Skeletal muscle satellite cell (primary cell): ENCODE data around the gene SNX21.
"Not testable (repeated sequence)": the region's sequence is repeated elsewhere in the genome, so short reads cannot be mapped to it uniquely, and the experiment has no call there.

Source experiments
- H3K27me3 ChIP-seq: 2 replicates; pipeline ENCODE4 v1.7.0; 2013; ENCODE audit warnings: low read length; ENCODE audit not compliant: control insufficient read depth, insufficient read depth
- H3K36me3 ChIP-seq: 2 replicates; pipeline ENCODE4 v1.7.0; 2013; ENCODE audit warnings: mild to moderate bottlenecking, control low read depth, low read length; ENCODE audit not compliant: insufficient read depth
- H3K4me1 ChIP-seq: 2 replicates; pipeline ENCODE4 v1.7.0; 2013; ENCODE audit warnings: low read length; ENCODE audit not compliant: control insufficient read depth, insufficient read depth
- H3K4me2 ChIP-seq: 2 replicates; pipeline ENCODE4 v1.7.0; 2013; ENCODE audit warnings: mild to moderate bottlenecking, low read length
- H3K4me3 ChIP-seq: 2 replicates; pipeline ENCODE4 v1.7.0; 2013; ENCODE audit warnings: low read length
- H3K9ac ChIP-seq: 2 replicates; pipeline ENCODE4 v1.7.0; 2013; ENCODE audit warnings: mild to moderate bottlenecking, low read depth, low read length, moderate library complexity
- H3K9me3 ChIP-seq: replicated peaks from 2 replicates; pipeline ENCODE4 v1.7.0; 2013; ENCODE audit warnings: mild to moderate bottlenecking, control low read depth, low read length

The SNX21 gene

DNA sequence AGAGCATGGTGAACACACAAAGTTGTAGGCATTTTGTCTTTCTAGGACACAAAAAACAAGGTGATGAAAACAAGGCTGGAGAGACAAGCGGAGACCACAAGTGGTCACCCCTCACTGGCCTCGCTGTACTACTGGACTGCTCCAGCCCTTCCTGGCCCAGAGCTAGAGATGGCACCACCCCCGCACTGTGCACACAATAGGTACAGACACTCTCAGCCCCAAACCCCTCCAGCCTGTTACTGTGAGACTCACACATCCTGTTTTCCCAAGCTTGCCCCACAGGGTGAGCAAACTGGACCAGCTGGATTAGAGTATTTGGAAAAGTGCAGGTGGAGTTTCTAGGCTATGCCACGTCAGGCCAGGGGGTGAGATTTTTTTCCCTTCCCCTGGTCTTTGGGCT is 39.0 kb downstream of the SNX21 start:
- no peaks in the 10 kb centered on the region for H3K27me3 ChIP-seq
- peaks cover 7% of the 10 kb centered on the region for H3K4me1 ChIP-seq
- H3K9ac ChIP-seq = no peak overlapping the region

DNA sequence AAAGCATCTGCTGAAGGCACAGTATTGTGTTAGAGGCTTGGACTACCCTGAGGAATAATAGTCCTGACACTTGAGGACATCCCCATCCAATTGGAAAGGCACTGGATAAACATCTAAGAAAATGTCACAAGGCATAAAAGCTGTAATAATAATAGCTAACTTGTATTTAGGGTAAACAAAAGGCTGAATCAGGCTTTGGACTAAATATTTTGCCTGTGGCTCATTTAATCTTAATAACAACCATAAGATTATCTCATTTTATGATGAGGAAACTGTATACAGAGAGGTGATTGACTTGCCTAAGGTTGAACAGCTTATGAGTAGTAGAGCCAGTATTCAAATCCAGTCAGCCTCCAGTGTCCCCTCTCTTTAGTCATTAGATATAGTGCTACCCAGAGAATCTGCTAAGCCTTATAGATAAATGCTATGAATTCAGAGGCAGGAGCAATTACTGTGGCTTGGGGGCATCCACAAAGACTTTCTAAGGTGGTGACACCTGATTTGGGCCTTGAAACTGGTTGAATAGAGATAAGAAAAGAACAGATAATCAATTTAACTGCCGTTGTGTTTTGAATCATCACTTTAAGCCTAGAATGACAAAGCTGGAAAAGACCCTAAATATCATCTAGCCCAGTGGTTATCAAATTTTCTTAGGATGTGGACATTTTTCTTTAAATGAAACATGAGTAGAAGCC is 40.0 kb downstream of the SNX21 start:
- Histone ChIP-seq H3K9me3 (no peaks in the 10 kb centered on the region), H3K9ac (no peak overlapping the region), H3K4me3 (no peak overlapping the region), H3K36me3 (peaks cover 14% of the 10 kb centered on the region), H3K27me3 (no peaks in the 10 kb centered on the region), H3K4me2 (no peak overlapping the region), H3K4me1 (no peaks in the 10 kb centered on the region)

More for the DNA sequence above, 39.0 kb downstream of the SNX21 start:
- no peaks in the 10 kb centered on the region for H3K9me3 ChIP-seq
- no peak overlapping the region for H3K4me3 ChIP-seq
- H3K4me2 ChIP-seq = no peak overlapping the region
- peaks cover 8% of the 10 kb centered on the region for H3K36me3 ChIP-seq

DNA sequence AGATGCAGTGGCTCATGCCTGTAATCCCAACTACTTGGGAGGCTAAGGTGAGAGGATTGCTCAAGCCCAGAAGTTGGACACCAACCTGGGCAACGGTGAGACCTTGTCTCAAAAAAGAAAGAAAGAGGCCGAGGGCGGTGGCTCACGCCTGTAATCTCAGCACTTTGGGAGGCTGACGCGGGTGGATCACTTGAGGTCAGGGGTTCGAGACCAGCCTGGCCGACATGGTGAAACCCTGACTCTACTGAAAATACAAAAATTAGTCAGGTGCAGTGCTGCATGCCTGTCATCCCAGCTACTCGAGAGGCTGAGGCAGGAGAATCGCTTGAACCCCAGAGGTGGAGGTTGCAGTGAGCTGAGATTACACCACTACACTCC is 40.5 kb downstream of the SNX21 start:
- not testable (repeated sequence) for H3K4me3 ChIP-seq, H3K4me1 ChIP-seq, H3K9me3 ChIP-seq, H3K4me2 ChIP-seq, H3K9ac ChIP-seq, H3K27me3 ChIP-seq
- peaks cover 14% of the 10 kb centered on the region for H3K36me3 ChIP-seq

DNA sequence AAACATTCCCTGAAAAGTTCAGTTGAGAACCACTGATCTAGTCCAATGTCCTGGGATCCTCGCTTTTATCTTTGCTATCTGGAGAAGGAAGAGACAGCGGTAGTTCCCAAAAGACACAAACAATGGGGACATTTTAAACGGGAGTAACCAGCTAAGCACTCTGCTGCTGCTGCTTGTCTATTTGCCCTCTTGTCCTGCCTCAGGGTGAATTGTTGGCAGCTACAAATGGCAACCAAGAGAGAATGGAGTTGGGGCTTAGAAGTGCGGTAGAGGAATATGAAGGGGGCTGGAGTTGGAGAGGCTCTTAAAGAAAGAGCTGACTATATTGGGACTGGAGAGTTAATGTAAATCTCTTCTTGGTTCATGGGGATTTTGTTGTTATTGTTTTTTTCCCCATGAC is 41.0 kb downstream of the SNX21 start:
- no peaks in the 10 kb centered on the region for H3K9me3 ChIP-seq
- H3K4me1 ChIP-seq = no peaks in the 10 kb centered on the region
- H3K4me2 ChIP-seq = no peak overlapping the region
- H3K4me3 ChIP-seq = no peak overlapping the region
- H3K9ac ChIP-seq = no peak overlapping the region
- peaks cover 14% of the 10 kb centered on the region for H3K36me3 ChIP-seq
- no peaks in the 10 kb centered on the region for H3K27me3 ChIP-seq

DNA sequence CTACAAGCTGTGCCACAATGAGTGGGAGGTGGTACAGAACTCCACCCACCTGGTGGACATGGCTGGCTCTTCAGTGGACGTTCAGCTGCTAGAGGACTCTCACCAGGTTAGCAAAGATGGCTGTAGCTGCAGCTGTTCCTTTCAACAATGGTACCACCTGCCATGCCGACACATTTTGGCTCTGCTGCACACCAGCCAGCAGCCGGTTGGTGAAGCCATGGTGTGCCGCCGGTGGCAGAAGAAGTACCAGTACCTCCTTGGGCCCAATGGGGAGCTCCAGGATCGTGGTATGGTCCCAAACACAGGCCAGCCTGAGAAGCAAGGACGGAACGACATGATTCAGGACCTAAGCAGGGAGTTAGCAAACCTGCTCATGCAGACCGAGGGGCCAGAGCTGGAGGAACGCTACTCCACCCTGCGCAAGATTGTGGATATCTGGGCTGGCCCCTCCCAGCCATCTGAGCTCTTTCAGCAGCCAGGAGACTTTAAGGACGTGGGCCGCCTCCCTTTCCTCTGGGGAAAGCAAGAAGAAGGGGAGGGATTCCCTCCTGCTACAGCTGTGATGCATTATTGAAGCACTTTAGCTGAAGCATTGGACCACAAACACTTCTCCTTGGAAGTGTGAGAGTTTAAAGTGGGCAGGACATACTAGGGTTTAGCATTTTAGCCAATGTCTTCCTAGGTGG is 44.6 kb downstream of the SNX21 start:
- peaks cover 22% of the 10 kb centered on the region for H3K36me3 ChIP-seq
- no peak overlapping the region for H3K4me2 ChIP-seq
- no peaks in the 10 kb centered on the region for H3K9me3 ChIP-seq
- no peak overlapping the region for H3K4me3 ChIP-seq
- H3K27me3 ChIP-seq = no peaks in the 10 kb centered on the region
- peaks cover 3% of the 10 kb centered on the region for H3K4me1 ChIP-seq
- H3K9ac ChIP-seq = no peak overlapping the region

DNA sequence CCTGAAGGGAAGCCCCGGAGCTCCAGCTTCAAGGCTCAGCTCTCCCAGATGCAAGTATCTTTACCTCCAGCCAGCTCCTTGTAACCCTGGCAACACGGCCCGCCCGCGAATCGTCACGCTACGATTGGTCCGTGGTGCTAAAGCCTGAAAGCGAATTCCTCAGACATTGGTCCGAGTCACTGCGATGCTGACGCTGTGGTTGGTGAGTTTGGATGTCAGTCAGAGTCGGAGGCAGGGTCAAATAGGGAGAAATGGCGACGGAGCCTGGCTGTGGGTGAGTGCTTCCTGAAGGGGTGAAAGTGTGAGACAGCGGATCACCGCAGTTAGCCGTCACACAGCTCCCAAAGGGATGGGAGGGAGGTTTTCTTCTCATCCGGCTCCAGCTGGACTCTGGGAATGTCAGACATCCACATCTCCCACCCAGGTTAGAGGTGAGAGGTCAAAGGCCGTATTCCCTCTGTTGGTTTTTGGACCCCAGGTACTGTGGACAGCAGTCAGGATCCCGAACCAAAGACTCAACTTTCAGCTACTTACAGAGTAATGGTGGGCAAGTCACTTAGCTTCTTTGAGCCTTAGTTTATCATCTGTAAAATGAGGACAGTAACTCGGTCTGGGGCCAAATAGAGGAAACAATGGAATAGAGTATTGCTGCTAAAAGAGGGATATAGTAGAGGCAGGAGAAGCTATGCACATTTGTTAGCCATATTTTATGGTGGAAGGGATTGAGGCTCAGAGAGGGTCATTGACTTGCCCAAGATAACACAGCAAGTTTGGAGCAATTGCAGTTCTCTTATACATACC is 47.6 kb downstream of the SNX21 start, which contains the start of gene ZSWIM1:
ZSWIM1 (plus strand) TSS at position 240 of the 801 bp plus-strand sequence. CDS start 1,366 bp downstream, outside the sequence.
- Histone ChIP-seq H3K27me3 (no peaks in the 10 kb centered on the region), H3K9me3 (no peaks in the 10 kb centered on the region), H3K9ac (peak within 1 kb of the TSS; percentile 94), H3K4me1 (peaks cover 12% of the 10 kb centered on the region), H3K36me3 (peaks cover 31% of the 10 kb centered on the region), H3K4me3 (peak within 1 kb of the TSS; percentile 91), H3K4me2 (peak within 1 kb of the TSS; percentile 97)

DNA sequence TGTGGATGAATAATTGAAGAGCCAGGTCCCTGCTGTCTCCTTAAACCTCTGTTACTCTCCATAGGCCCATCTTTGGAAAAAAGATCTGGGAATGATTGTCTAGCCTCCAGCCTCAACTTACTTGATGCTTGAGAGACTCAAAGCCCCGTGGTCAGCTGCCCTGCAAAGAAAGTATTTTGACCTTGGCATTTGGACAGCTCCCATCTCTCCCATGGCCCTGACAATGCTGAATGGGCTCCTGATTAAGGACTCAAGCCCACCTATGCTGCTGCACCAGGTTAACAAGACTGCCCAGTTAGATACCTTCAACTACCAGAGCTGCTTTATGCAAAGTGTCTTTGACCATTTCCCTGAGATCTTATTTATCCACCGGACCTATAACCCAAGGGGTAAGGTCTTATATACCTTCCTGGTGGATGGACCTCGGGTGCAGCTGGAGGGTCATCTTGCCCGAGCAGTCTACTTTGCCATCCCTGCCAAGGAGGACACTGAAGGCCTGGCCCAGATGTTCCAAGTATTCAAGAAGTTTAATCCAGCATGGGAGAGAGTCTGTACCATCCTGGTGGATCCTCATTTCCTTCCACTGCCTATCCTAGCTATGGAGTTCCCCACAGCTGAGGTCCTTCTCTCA is 49.0 kb downstream of the SNX21 start:
- Histone ChIP-seq H3K36me3 (peaks cover 29% of the 10 kb centered on the region), H3K27me3 (no peaks in the 10 kb centered on the region), H3K4me2 (no peak overlapping the region), H3K9me3 (no peaks in the 10 kb centered on the region), H3K9ac (no peak overlapping the region), H3K4me3 (no peak overlapping the region), H3K4me1 (peaks cover 12% of the 10 kb centered on the region)

DNA sequence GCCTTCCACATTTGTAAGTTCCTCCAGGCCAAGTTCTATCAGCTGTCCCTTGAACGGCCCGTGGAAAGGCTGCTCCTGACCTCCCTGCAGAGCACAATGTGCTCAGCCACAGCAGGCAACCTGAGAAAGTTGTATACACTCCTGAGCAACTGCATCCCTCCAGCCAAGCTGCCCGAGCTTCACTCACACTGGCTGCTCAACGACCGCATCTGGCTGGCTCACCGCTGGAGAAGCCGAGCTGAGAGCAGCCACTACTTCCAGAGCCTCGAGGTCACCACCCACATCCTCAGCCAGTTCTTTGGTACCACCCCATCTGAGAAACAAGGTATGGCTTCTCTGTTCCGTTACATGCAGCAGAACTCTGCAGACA is 49.5 kb downstream of the SNX21 start:
- H3K27me3 ChIP-seq = no peaks in the 10 kb centered on the region
- H3K4me1 ChIP-seq = peaks cover 12% of the 10 kb centered on the region

DNA sequence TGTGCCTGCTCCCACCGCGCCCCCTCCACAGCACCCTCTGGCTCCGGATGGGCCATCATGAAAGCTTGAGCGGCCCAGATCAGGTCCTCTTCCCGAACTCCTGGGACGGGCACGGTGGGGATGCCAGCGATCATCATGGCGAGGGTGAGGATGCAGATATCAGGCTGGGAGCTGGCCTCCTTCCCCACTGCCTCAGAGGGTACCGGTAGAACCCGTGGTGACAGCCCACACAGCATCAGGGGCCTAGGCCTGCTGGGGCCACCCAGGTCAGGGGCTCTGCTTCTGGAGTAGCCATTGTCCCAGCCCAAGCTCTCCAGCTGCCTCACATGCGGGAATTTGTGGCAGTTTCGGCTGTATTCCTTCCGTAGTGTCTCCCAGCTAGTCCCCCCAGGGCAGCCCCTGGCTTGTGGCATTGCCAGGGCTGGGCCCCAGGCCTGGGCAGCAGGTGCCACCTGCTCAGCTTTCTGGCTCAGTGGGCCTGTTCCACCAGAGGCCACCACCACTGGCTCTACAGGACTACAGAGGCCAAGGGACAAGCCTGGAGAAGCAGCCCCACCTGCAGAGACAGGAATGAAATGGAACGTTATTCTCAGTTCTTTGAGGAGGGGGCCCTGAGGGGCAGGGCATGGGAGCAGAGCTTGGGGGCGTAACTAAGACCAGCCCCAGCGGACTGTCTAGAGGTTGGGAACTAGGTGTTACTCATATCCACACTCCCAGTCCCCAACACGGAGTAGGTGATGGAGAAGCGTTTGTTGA is 53.2 kb downstream of the SNX21 start:
- no peak overlapping the region for H3K4me2 ChIP-seq
- H3K36me3 ChIP-seq = peaks cover 22% of the 10 kb centered on the region
- H3K27me3 ChIP-seq = no peaks in the 10 kb centered on the region
- H3K9ac ChIP-seq = no peak overlapping the region
- peaks cover 24% of the 10 kb centered on the region for H3K4me1 ChIP-seq
- no peaks in the 10 kb centered on the region for H3K9me3 ChIP-seq
- H3K4me3 ChIP-seq = no peak overlapping the region

More for the DNA sequence above, 49.5 kb downstream of the SNX21 start:
- Histone ChIP-seq H3K9me3 (no peaks in the 10 kb centered on the region), H3K4me2 (no peak overlapping the region), H3K36me3 (peaks cover 25% of the 10 kb centered on the region), H3K4me3 (no peak overlapping the region), H3K9ac (no peak overlapping the region)

DNA sequence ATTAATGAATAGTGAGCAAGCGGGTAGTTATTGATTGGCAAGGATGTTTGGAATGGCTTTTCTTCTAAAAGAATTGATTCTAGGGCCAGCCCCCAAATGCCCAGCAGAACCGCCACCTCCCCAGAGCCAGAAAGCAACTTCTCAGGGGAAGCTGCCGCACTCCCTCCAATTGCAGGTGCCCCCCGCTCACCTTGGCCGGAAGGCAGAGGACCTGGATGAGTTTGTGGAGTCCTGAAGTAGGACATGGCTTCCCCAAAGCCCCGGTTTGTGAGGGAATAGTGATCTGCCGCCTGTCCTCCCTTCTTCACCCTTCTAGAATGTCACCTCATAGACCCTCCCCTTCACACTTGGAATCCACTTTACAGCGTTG is 53.7 kb downstream of the SNX21 start, which contains the start of gene SPATA25:
SPATA25 (minus strand) TSS at position 277 of the 370 bp plus-strand sequence; CDS start at position 245, 32 bp downstream.
- peaks cover 30% of the 10 kb centered on the region for H3K4me1 ChIP-seq

More for the DNA sequence above, 53.7 kb downstream of the SNX21 start, which contains the start of gene SPATA25:
- Histone ChIP-seq H3K27me3 (no peaks in the 10 kb centered on the region), H3K36me3 (peaks cover 23% of the 10 kb centered on the region), H3K9me3 (no peaks in the 10 kb centered on the region), H3K9ac (no peak within 1 kb of the TSS), H3K4me2 (no peak within 1 kb of the TSS), H3K4me3 (no peak within 1 kb of the TSS)
